Measurements from ENCODE around the gene NEK1. TPM values are rescaled to one million over a fixed set of nuclear protein-coding genes. Genes with fewer than 3 reads are reported as not detected.

Gene NEK1
- polyA plus RNA-seq, 1 donor from 2014 or later: 17.1 TPM

DNA sequence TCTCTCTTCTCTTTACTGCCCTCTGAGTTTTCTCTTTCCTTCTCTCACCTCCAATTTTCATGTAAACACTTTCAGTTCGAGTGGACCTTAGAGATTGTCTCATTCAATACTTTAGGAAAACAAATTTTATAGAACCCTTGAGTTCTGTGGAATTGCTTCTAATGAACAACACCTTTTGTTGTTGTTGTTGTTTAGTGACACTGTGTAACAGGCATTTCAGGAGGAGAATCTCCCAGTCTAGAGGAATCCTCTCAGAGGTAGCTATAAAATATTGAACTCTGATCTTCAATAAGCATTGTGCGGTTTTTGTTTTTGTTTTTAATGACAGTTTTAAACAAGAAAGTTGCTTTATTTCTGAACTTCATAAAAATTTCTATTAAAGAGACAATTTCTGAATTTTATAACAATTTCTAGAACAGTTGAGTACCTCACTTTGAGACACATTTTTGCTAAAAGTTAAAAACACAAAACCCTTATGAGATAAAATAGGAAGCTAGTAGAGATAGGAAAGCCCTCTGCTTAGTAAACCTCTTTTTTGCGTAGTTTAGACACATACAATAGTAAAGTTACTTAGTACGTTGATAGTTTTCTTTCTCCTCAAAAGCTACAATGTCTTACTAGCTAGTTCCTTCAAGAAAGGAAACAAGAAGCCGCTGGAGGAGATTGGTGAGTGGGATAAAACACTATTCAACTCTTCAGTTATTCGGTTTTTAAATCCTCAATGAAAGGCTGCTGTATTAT lies 46.8 kb upstream of the NEK1 start:
- Histone ChIP-seq H3F3A (ENCODE audit: insufficient read depth, low read length, poor library complexity, severe bottlenecking) (no peaks in the 10 kb centered on the region), H3K79me2 (replicated peaks; ENCODE audit: insufficient read depth, low read length) (peaks cover 42% of the 10 kb centered on the region), H4K20me1 (ENCODE audit: insufficient read depth) (no peaks in the 10 kb centered on the region), H3K4me2 (ENCODE audit: low read length) (peak overlapping the region; percentile 74), H3K27me3 (ENCODE audit: insufficient read depth, low read depth, low read length) (no peaks in the 10 kb centered on the region), H3K9ac (ENCODE audit: low read length) (peak overlapping the region; percentile 82), H3K27ac (ENCODE audit: low read length) (peak overlapping the region; percentile 96), H3K9me2 (ENCODE audit: insufficient read depth, low read length) (no peaks in the 10 kb centered on the region), H2AFZ (ENCODE audit: low read depth, low read length) (no peak overlapping the region), H3K9me3 (ENCODE audit: low read length) (no peaks in the 10 kb centered on the region), H3K4me3 (ENCODE audit: low read length) (peak overlapping the region; percentile 66), H3K36me3 (ENCODE audit: insufficient read depth, low read length) (no peaks in the 10 kb centered on the region)
- TF ChIP-seq EZH2 (IDR thresholded peaks at IDR 0.05; ENCODE audit: borderline replicate concordance, insufficient read depth, low read length, poor library complexity, severe bottlenecking): no peak
- TF ChIP-seq, protein P1, sequence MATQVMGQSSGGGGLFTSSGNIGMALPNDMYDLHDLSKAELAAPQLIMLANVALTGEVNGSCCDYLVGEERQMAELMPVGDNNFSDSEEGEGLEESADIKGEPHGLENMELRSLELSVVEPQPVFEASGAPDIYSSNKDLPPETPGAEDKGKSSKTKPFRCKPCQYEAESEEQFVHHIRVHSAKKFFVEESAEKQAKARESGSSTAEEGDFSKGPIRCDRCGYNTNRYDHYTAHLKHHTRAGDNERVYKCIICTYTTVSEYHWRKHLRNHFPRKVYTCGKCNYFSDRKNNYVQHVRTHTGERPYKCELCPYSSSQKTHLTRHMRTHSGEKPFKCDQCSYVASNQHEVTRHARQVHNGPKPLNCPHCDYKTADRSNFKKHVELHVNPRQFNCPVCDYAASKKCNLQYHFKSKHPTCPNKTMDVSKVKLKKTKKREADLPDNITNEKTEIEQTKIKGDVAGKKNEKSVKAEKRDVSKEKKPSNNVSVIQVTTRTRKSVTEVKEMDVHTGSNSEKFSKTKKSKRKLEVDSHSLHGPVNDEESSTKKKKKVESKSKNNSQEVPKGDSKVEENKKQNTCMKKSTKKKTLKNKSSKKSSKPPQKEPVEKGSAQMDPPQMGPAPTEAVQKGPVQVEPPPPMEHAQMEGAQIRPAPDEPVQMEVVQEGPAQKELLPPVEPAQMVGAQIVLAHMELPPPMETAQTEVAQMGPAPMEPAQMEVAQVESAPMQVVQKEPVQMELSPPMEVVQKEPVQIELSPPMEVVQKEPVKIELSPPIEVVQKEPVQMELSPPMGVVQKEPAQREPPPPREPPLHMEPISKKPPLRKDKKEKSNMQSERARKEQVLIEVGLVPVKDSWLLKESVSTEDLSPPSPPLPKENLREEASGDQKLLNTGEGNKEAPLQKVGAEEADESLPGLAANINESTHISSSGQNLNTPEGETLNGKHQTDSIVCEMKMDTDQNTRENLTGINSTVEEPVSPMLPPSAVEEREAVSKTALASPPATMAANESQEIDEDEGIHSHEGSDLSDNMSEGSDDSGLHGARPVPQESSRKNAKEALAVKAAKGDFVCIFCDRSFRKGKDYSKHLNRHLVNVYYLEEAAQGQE (IDR thresholded peaks at IDR 0.05; ENCODE audit: borderline replicate concordance): no peak

DNA sequence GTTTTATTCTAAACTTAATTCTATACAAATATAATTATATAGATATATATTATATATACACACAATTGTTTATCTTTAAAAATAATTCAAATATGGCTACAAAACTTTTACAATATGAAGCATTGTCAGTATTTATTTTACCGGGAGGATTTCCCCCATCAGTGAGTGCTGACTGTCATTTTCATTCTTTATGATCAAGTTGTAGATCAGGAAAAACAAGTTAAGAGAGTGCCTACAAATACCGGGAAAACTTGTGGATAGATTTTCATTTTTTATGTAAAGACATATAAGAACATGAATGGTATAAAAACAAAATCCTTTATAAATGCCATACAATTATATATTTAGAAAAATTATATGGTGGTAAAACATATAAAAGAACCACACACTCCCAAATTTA lies 45.8 kb upstream of the NEK1 start:
- TF ChIP-seq SMC3 (conservative IDR thresholded peaks at IDR 0.05; ENCODE audit: poor library complexity): no peak
- TF ChIP-seq POLR2AphosphoS5 (IDR thresholded peaks at IDR 0.05): no peak
- no peak for TF ChIP-seq MXI1 (conservative IDR thresholded peaks at IDR 0.05; ENCODE audit: poor library complexity, severe bottlenecking)
- TF ChIP-seq, protein P1 (IDR thresholded peaks at IDR 0.05; ENCODE audit: borderline replicate concordance): no peak
- TF ChIP-seq, protein P2, sequence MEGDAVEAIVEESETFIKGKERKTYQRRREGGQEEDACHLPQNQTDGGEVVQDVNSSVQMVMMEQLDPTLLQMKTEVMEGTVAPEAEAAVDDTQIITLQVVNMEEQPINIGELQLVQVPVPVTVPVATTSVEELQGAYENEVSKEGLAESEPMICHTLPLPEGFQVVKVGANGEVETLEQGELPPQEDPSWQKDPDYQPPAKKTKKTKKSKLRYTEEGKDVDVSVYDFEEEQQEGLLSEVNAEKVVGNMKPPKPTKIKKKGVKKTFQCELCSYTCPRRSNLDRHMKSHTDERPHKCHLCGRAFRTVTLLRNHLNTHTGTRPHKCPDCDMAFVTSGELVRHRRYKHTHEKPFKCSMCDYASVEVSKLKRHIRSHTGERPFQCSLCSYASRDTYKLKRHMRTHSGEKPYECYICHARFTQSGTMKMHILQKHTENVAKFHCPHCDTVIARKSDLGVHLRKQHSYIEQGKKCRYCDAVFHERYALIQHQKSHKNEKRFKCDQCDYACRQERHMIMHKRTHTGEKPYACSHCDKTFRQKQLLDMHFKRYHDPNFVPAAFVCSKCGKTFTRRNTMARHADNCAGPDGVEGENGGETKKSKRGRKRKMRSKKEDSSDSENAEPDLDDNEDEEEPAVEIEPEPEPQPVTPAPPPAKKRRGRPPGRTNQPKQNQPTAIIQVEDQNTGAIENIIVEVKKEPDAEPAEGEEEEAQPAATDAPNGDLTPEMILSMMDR (IDR thresholded peaks at IDR 0.05; ENCODE audit: poor library complexity, severe bottlenecking): no peak
- no peak for TF ChIP-seq EZH2 (IDR thresholded peaks at IDR 0.05; ENCODE audit: borderline replicate concordance, insufficient read depth, low read length, poor library complexity, severe bottlenecking)
- no peak for TF ChIP-seq RAD21 (conservative IDR thresholded peaks at IDR 0.05)
- TF ChIP-seq TAF1 (IDR thresholded peaks at IDR 0.05; ENCODE audit: low read depth): no peak
- no peaks in the 10 kb centered on the region for H3K9me2 ChIP-seq (ENCODE audit: insufficient read depth, low read length)
- H3K36me3 ChIP-seq (ENCODE audit: insufficient read depth, low read length): no peaks in the 10 kb centered on the region
- H3K79me2 ChIP-seq (replicated peaks; ENCODE audit: insufficient read depth, low read length): peaks cover 32% of the 10 kb centered on the region
- no peaks in the 10 kb centered on the region for H3F3A ChIP-seq (ENCODE audit: insufficient read depth, low read length, poor library complexity, severe bottlenecking)
- H3K27me3 ChIP-seq (ENCODE audit: insufficient read depth, low read depth, low read length): no peaks in the 10 kb centered on the region
- no peak overlapping the region for H3K27ac ChIP-seq (ENCODE audit: low read length)
- no peaks in the 10 kb centered on the region for H3K9me3 ChIP-seq (ENCODE audit: low read length)
- H2AFZ ChIP-seq (ENCODE audit: low read depth, low read length): no peak overlapping the region
- H3K4me2 ChIP-seq (ENCODE audit: low read length): no peak overlapping the region
- no peaks in the 10 kb centered on the region for H4K20me1 ChIP-seq (ENCODE audit: insufficient read depth)
- H3K4me3 ChIP-seq (ENCODE audit: low read length): no peak overlapping the region
- H3K9ac ChIP-seq (ENCODE audit: low read length): no peak overlapping the region
